Fibroblast of villous mesenchyme (primary cell): ENCODE data around the gene SEPTIN12. TPM values are rescaled to one million over a fixed set of nuclear protein-coding genes. Genes with fewer than 3 reads are reported as not detected.

Source experiments
- DNase-seq: peaks from one replicate; pipeline ENCODE4 v3.0.0-alpha.2; 2010; ENCODE audit warnings: low read depth
- H3K4me3 ChIP-seq: 2 replicates; pipeline ENCODE4 v1.5.1; 2011; ENCODE audit warnings: low read depth, mild to moderate bottlenecking, low read length
- CTCF ChIP-seq: IDR thresholded peaks from 2 replicates; pipeline ENCODE4 v1.5.1; 2012; ENCODE audit warnings: low read depth, mild to moderate bottlenecking, low read length; ENCODE audit not compliant: insufficient read depth
- total RNA-seq: library from RNA; depleted of rRNA; stranded (reverse); fragments of >200 nt; gene quantifications from 2 replicates; pipeline ENCODE4 v1.2.3, GENCODE V29; 2012

Gene SEPTIN12
- total RNA-seq, 1 donor = not detected

- TF ChIP-seq CTCF = no peak
- DNase-seq = no peak
- H3K4me3 ChIP-seq = no peak overlapping the region
Measured at GRCh38 chr16:4800290-4801041, 12.3 kb upstream of the SEPTIN12 start.

GRCh38 chr16:4799171-4799855 lies 11.2 kb upstream of the SEPTIN12 start:
- TF ChIP-seq CTCF = no peak
- no peak for DNase-seq
- no peak overlapping the region for H3K4me3 ChIP-seq

- no peak overlapping the region for H3K4me3 ChIP-seq
- DNase-seq = no peak
- TF ChIP-seq CTCF = no peak
Measured at GRCh38 chr16:4798456-4798855, 10.3 kb upstream of the SEPTIN12 start.

- no peak for DNase-seq
- TF ChIP-seq CTCF = no peak
- H3K4me3 ChIP-seq = no peak overlapping the region
Measured at GRCh38 chr16:4797805-4798252, 9.7 kb upstream of the SEPTIN12 start.

GRCh38 chr16:4796982-4797804 lies 9.0 kb upstream of the SEPTIN12 start:
- DNase-seq = no peak
- no peak overlapping the region for H3K4me3 ChIP-seq
- TF ChIP-seq CTCF = no peak

GRCh38 chr16:4795828-4796572 lies 7.9 kb upstream of the SEPTIN12 start:
- no peak overlapping the region for H3K4me3 ChIP-seq
- DNase-seq = no peak
- TF ChIP-seq CTCF = no peak
